Measurements from ENCODE around the gene ARMC2. TPM values are rescaled to one million over a fixed set of nuclear protein-coding genes. Genes with fewer than 3 reads are reported as not detected.
"Not testable (repeated sequence)": the region's sequence is repeated elsewhere in the genome, so short reads cannot be mapped to it uniquely, and the experiment has no call there.

The ARMC2 gene
- total RNA-seq, 1 donor, result 2.4 TPM

- no peak overlapping the region for H3K4me3 ChIP-seq (ENCODE audit: low read length)
- no peaks in the 10 kb centered on the region for H3K27me3 ChIP-seq (ENCODE audit: insufficient read depth, low read length)
- H3K4me1 ChIP-seq (ENCODE audit: insufficient read depth, low read length), result peaks cover 41% of the 10 kb centered on the region
- no peaks in the 10 kb centered on the region for H3K9me3 ChIP-seq (ENCODE audit: low read depth, low read length)
Measured at GRCh38 chr6:108872575-108872974, 24.4 kb downstream of the ARMC2 start.

DNA sequence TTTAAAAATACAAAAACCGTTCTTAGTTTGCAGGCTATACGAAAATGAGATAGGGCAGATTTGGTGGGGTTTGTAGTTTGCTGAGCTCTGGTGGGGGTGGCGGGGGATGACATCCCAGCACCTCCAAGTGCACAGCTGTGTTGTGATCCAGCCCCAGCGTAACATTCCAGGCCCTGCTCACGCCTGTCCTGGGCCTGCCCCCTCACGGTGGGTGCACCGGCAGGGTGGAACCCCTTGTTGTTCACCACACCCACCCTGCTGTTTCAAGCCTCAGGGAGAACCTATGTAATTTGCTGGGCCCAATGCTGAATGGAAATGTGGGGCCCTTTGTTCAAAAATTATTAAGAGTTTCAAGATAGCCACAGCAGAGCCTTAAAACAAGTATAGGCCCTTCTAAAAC, 25.0 kb downstream of the ARMC2 start:
- H3K4me1 ChIP-seq (ENCODE audit: insufficient read depth, low read length), result peaks cover 41% of the 10 kb centered on the region
- no peaks in the 10 kb centered on the region for H3K27me3 ChIP-seq (ENCODE audit: insufficient read depth, low read length)
- no peaks in the 10 kb centered on the region for H3K9me3 ChIP-seq (ENCODE audit: low read depth, low read length)
- no peak overlapping the region for H3K4me3 ChIP-seq (ENCODE audit: low read length)

DNA sequence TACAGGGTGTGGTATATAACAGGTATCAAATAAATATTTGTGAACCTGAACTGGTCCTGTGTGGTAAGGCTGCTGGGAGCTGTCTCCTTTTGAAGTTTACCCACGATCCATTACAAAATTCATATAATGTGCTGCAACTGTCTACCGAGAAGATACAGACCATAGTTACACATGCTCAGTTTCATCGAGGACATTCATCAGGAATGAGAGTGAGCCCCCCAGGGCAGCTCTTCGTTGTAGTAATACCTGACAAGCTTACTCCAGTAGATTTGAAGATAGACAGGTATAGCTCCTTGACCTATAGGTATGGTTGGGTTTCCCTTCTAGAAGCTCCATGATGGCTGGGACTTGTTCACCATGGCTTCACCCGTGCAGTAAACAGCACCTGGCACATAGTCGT, 25.7 kb downstream of the ARMC2 start:
- Histone ChIP-seq H3K4me3 (ENCODE audit: low read length) (no peak overlapping the region), H3K9me3 (ENCODE audit: low read depth, low read length) (no peaks in the 10 kb centered on the region), H3K27me3 (ENCODE audit: insufficient read depth, low read length) (no peaks in the 10 kb centered on the region), H3K4me1 (ENCODE audit: insufficient read depth, low read length) (peaks cover 41% of the 10 kb centered on the region)

- H3K27me3 ChIP-seq (ENCODE audit: insufficient read depth, low read length), result no peaks in the 10 kb centered on the region
- no peak overlapping the region for H3K4me3 ChIP-seq (ENCODE audit: low read length)
- H3K4me1 ChIP-seq (ENCODE audit: insufficient read depth, low read length), result peaks cover 41% of the 10 kb centered on the region
- no peaks in the 10 kb centered on the region for H3K9me3 ChIP-seq (ENCODE audit: low read depth, low read length)
Measured at GRCh38 chr6:108874470-108875160, 26.4 kb downstream of the ARMC2 start.

- Histone ChIP-seq H3K27me3 (ENCODE audit: insufficient read depth, low read length) (no peaks in the 10 kb centered on the region), H3K4me1 (ENCODE audit: insufficient read depth, low read length) (peaks cover 41% of the 10 kb centered on the region), H3K9me3 (ENCODE audit: low read depth, low read length) (no peaks in the 10 kb centered on the region), H3K4me3 (ENCODE audit: low read length) (no peak overlapping the region)
Measured at GRCh38 chr6:108875161-108875555, 26.9 kb downstream of the ARMC2 start.

DNA sequence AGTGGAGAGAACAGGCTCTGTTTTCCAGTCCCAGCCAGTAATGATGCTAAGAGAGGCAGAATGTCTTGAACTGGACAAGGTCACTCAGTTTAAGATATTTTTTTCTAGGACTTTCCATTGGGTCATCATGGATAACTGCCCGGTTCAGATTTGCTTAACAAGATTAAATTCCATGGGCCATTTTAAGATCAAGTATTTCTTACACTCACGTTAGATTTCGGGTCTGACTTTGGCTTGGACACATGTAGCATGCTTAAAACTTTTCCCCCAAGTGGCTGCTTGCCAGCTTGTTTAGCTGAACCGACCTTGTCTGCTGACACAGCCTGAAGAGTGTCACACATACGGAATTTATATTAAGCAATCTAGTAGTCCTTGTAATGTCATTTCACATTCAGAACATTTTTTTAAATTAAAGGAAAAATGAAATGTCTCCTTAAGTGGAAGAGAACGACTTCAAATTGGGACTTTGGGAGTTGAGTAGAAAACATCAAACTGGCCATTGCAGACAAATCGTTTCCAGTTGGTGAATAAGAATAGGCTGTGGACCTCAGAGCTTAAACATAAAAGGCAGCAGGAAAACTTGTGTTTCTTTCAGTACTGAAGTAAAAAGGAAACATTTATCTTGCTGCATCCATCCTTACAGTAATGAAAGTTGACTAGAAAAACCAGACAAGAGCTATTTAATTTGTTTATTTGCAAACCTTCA, 29.0 kb downstream of the ARMC2 start:
- Histone ChIP-seq H3K4me1 (ENCODE audit: insufficient read depth, low read length) (peaks cover 32% of the 10 kb centered on the region), H3K9me3 (ENCODE audit: low read depth, low read length) (no peaks in the 10 kb centered on the region), H3K4me3 (ENCODE audit: low read length) (no peak overlapping the region), H3K27me3 (ENCODE audit: insufficient read depth, low read length) (no peaks in the 10 kb centered on the region)

DNA sequence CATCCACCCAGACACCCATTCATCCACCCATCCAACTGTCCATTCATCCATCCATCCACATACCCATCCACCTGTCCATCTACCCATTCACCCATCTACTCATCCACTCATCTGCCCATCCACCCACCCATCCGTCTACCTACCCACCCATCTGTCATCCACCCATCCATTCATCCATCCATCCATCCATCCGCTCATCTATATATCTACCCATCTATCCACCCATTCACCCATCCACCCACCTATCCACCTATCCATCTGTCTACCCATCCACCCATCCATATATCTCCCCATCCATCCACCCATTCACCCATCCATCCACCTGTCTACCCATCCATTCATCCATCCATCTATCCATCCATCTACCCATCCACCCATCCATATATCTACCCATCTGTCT, 30.7 kb downstream of the ARMC2 start:
- Histone ChIP-seq H3K9me3 (ENCODE audit: low read depth, low read length) (peaks cover 7% of the 10 kb centered on the region), H3K4me1 (ENCODE audit: insufficient read depth, low read length) (peaks cover 18% of the 10 kb centered on the region), H3K27me3 (ENCODE audit: insufficient read depth, low read length) (no peaks in the 10 kb centered on the region), H3K4me3 (ENCODE audit: low read length) (no peak overlapping the region)

DNA sequence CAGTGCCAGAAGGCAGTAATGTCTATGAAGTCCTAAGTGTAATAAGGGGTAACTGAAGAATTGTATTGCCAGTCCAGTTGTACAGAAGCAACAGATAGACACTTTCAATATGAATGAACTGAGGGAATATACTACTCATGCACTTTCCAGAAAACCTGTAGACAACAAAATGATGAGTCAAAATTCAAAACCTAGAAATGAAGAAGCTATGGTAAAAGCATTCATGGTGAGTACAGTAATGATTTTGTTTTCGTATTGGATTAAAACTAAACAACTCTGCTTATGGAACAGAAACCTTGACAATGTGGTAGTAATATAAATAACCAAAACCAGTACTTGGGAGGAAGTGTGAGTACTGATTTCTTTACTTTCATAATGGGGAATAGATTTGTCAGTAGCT, 35.0 kb downstream of the ARMC2 start:
- no peak overlapping the region for H3K4me3 ChIP-seq (ENCODE audit: low read length)
- peaks cover 7% of the 10 kb centered on the region for H3K9me3 ChIP-seq (ENCODE audit: low read depth, low read length)
- H3K4me1 ChIP-seq (ENCODE audit: insufficient read depth, low read length), result peaks cover 13% of the 10 kb centered on the region
- no peaks in the 10 kb centered on the region for H3K27me3 ChIP-seq (ENCODE audit: insufficient read depth, low read length)

DNA sequence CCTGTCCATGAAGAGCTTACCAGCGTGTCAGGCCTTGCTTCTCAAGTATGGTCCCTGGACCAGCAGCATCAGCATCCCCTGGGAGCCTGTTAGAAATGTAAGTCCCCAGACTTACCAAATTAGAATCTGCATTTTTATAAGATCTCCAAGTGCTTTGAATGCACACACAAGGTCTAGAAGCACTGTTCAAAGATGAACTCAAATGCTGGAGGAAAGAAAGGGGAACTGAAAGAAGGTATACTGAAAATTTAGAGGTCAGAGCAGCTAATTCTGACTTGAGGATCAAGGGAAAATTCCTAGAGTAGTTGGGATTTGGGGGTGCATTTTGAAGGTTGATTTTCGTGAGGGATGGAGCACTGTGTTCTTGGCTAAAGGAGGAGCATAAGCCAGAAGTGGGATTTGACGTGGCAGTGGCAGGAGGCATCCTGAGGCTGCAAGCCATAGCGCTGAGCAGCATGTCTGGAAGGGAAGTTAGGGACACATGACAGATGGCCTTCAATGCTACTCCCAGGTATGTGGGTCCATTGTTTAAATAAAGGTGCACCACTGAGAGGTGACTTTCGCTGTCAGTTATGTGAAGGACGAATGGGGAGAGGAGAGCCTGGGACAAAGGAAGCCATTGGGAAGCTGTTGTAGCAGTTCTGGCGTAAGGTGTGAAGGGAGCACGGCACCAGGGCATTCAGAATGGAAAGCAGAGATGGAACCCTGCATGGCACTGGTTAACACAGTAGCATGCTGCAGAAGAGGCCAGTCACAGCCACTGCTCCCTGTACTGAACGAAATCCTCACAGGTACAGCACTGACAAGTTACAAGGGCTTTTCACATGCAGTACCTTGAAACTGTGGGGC, 36.2 kb downstream of the ARMC2 start:
- peaks cover 7% of the 10 kb centered on the region for H3K9me3 ChIP-seq (ENCODE audit: low read depth, low read length)
- no peak overlapping the region for H3K4me3 ChIP-seq (ENCODE audit: low read length)
- no peaks in the 10 kb centered on the region for H3K27me3 ChIP-seq (ENCODE audit: insufficient read depth, low read length)
- peaks cover 13% of the 10 kb centered on the region for H3K4me1 ChIP-seq (ENCODE audit: insufficient read depth, low read length)

DNA sequence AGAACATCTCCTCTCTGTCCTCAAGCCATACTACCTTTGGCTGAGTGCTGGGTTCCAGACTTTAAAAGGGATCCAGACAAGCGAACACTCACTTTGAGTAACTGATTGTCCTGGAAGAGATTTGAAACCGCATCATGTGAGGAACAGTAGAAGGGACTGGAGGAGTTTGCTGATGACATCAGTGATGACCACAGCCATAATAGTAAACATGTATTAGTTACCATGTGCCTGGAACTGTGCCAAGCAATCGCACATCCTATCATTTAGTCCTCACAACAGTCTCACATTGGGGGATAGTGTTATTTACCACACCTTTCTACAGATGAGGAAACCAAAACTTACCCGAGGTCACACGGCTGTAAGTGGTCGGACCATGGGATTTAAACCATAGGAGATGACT, 39.8 kb downstream of the ARMC2 start:
- H3K4me1 ChIP-seq (ENCODE audit: insufficient read depth, low read length), result peaks cover 13% of the 10 kb centered on the region
- H3K4me3 ChIP-seq (ENCODE audit: low read length), result no peak overlapping the region
- H3K27me3 ChIP-seq (ENCODE audit: insufficient read depth, low read length), result no peaks in the 10 kb centered on the region
- H3K9me3 ChIP-seq (ENCODE audit: low read depth, low read length), result peaks cover under 1% of the 10 kb centered on the region

- Histone ChIP-seq H3K9me3 (ENCODE audit: low read depth, low read length) (no peaks in the 10 kb centered on the region), H3K27me3 (ENCODE audit: insufficient read depth, low read length) (no peaks in the 10 kb centered on the region), H3K4me1 (ENCODE audit: insufficient read depth, low read length) (peaks cover 14% of the 10 kb centered on the region), H3K4me3 (ENCODE audit: low read length) (no peak overlapping the region)
Measured at GRCh38 chr6:108888745-108889144, 40.5 kb downstream of the ARMC2 start.

- H3K9me3 ChIP-seq (ENCODE audit: low read depth, low read length); H3K4me3 ChIP-seq (ENCODE audit: low read length); H3K27me3 ChIP-seq (ENCODE audit: insufficient read depth, low read length): not testable (repeated sequence)
- H3K4me1 ChIP-seq (ENCODE audit: insufficient read depth, low read length), result peaks cover 16% of the 10 kb centered on the region
Measured at GRCh38 chr6:108890898-108891297, 42.7 kb downstream of the ARMC2 start.

- Histone ChIP-seq H3K27me3 (ENCODE audit: insufficient read depth, low read length) (no peaks in the 10 kb centered on the region), H3K9me3 (ENCODE audit: low read depth, low read length) (no peaks in the 10 kb centered on the region), H3K4me3 (ENCODE audit: low read length) (no peak overlapping the region), H3K4me1 (ENCODE audit: insufficient read depth, low read length) (peaks cover 34% of the 10 kb centered on the region)
Measured at GRCh38 chr6:108895571-108895970, 47.3 kb downstream of the ARMC2 start.

GRCh38 chr6:108896111-108896661, 48.0 kb downstream of the ARMC2 start:
- Histone ChIP-seq H3K27me3 (ENCODE audit: insufficient read depth, low read length) (no peaks in the 10 kb centered on the region), H3K4me3 (ENCODE audit: low read length) (no peak overlapping the region), H3K9me3 (ENCODE audit: low read depth, low read length) (no peaks in the 10 kb centered on the region), H3K4me1 (ENCODE audit: insufficient read depth, low read length) (peaks cover 38% of the 10 kb centered on the region)

DNA sequence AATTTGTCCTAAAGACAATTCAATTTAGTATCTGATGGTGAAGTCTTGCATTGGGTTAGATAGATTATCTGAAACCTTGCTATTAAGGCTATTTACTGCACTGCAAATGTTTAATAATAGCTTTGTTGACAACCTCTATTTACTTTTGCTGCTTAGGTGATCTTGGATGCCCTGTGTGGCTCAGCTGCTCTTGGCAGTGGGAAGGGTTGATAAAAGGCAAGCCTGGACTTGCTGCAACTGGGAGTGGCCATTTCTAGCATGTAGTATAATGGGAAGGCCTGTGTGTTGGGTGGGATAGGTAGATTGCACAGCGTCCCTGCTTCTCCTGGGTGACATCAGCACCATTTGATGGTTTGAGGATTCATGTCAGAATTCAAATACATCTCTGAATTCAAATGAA, 49.1 kb downstream of the ARMC2 start:
- H3K4me3 ChIP-seq (ENCODE audit: low read length), result no peak overlapping the region
- peaks cover 50% of the 10 kb centered on the region for H3K4me1 ChIP-seq (ENCODE audit: insufficient read depth, low read length)
- no peaks in the 10 kb centered on the region for H3K27me3 ChIP-seq (ENCODE audit: insufficient read depth, low read length)
- H3K9me3 ChIP-seq (ENCODE audit: low read depth, low read length), result no peaks in the 10 kb centered on the region

All from mononuclear cell (primary cell).